H9 (cell line): ENCODE results near the gene COPRS. TPM values are rescaled to one million over a fixed set of nuclear protein-coding genes. Genes with fewer than 3 reads are reported as not detected.

Source experiments
- DNase-seq: peaks from one replicate; pipeline ENCODE4 v3.0.0-alpha.2; 2017
- H2AFZ ChIP-seq: one replicate; pipeline ENCODE4 v1.6.1; 2013; ENCODE audit warnings: mild to moderate bottlenecking, low read length, control low read depth, moderate library complexity
- H2AK5ac ChIP-seq: 2 replicates; pipeline ENCODE4 v1.6.1; 2013; ENCODE audit warnings: low read length, control low read depth, mixed read lengths; ENCODE audit not compliant: insufficient read length
- H2BK120ac ChIP-seq: one replicate; pipeline ENCODE4 v1.6.1; 2013; ENCODE audit warnings: low read depth, mild to moderate bottlenecking, low read length, control low read depth, inconsistent platforms; ENCODE audit not compliant: poor library complexity, severe bottlenecking
- H2BK12ac ChIP-seq: 2 replicates; pipeline ENCODE4 v1.6.1; 2013; ENCODE audit warnings: low read length, control low read depth, mixed read lengths, low read depth; ENCODE audit not compliant: insufficient read length
- H2BK15ac ChIP-seq: 2 replicates; pipeline ENCODE4 v1.6.1; 2013; ENCODE audit warnings: low read depth, low read length, control low read depth
- H2BK20ac ChIP-seq: one replicate; pipeline ENCODE4 v1.6.1; 2013; ENCODE audit warnings: low read depth, mild to moderate bottlenecking, low read length, control low read depth, inconsistent platforms; ENCODE audit not compliant: poor library complexity, severe bottlenecking
- H2BK5ac ChIP-seq: 2 replicates; pipeline ENCODE4 v1.6.1; 2013; ENCODE audit warnings: low read length, control low read depth, mixed read lengths; ENCODE audit not compliant: insufficient read length
- H3K14ac ChIP-seq: 2 replicates; pipeline ENCODE4 v1.6.1; 2013; ENCODE audit warnings: low read length, control low read depth; ENCODE audit not compliant: insufficient read depth
- H3K18ac ChIP-seq: 2 replicates; pipeline ENCODE4 v1.6.1; 2013; ENCODE audit warnings: low read depth, mild to moderate bottlenecking, mixed read lengths, low read length, control low read depth; ENCODE audit not compliant: insufficient read length
- H3K23ac ChIP-seq: 2 replicates; pipeline ENCODE4 v1.6.1; 2013; ENCODE audit warnings: low read length, control low read depth, mixed read lengths, low read depth; ENCODE audit not compliant: insufficient read length
- H3K23me2 ChIP-seq: 2 replicates; pipeline ENCODE4 v1.6.1; 2013; ENCODE audit warnings: low read depth, mild to moderate bottlenecking, mixed read lengths, low read length, control low read depth; ENCODE audit not compliant: insufficient read length, poor library complexity, severe bottlenecking
- H3K27ac ChIP-seq: 2 replicates; pipeline ENCODE4 v1.5.1; 2013; ENCODE audit warnings: low read length, control low read depth, mixed read lengths, low read depth; ENCODE audit not compliant: insufficient read length
- H3K27me3 ChIP-seq: 2 replicates; pipeline ENCODE4 v1.6.1; 2013; ENCODE audit warnings: low read length, control low read depth, inconsistent platforms; ENCODE audit not compliant: insufficient read depth
- H3K4ac ChIP-seq: 2 replicates; pipeline ENCODE4 v1.6.1; 2013; ENCODE audit warnings: low read depth, mild to moderate bottlenecking, control low read depth, inconsistent platforms, low read length, moderate library complexity
- H3K4me1 ChIP-seq: 2 replicates; pipeline ENCODE4 v1.6.1; 2013; ENCODE audit warnings: low read length, control low read depth, inconsistent platforms; ENCODE audit not compliant: insufficient read depth
- H3K4me2 ChIP-seq: 2 replicates; pipeline ENCODE4 v1.6.1; 2013; ENCODE audit warnings: low read length, control low read depth, mixed read lengths; ENCODE audit not compliant: insufficient read length, insufficient read depth
- H3K56ac ChIP-seq: 2 replicates; pipeline ENCODE4 v1.6.1; 2013; ENCODE audit warnings: low read depth, mild to moderate bottlenecking, mixed read lengths, low read length, control low read depth; ENCODE audit not compliant: insufficient read length
- H3K79me1 ChIP-seq: 2 replicates; pipeline ENCODE4 v1.6.1; 2013; ENCODE audit warnings: low read depth, mild to moderate bottlenecking, moderate library complexity, low read length, control low read depth, inconsistent platforms; ENCODE audit not compliant: insufficient read depth, poor library complexity, severe bottlenecking
- H3K79me2 ChIP-seq: 2 replicates; pipeline ENCODE4 v1.6.1; 2013; ENCODE audit warnings: low read length, control low read depth, inconsistent platforms; ENCODE audit not compliant: insufficient read depth
- H3K9ac ChIP-seq: 2 replicates; pipeline ENCODE4 v1.6.1; 2013; ENCODE audit warnings: low read length, control low read depth, mixed read lengths; ENCODE audit not compliant: insufficient read length; ENCODE audit errors: extremely low read depth
- H3K9me3 ChIP-seq: one replicate; pipeline ENCODE4 v1.6.1; 2013; ENCODE audit warnings: low read depth, low read length, inconsistent platforms; ENCODE audit not compliant: control insufficient read depth
- H3T11ph ChIP-seq: one replicate; pipeline ENCODE4 v1.6.1; 2013; ENCODE audit warnings: mild to moderate bottlenecking, low read length, control low read depth, inconsistent platforms
- H4K20me1 ChIP-seq: one replicate; pipeline ENCODE4 v1.6.1; 2013; ENCODE audit not compliant: control insufficient read depth, insufficient read length, insufficient read depth
- H4K5ac ChIP-seq: 2 replicates; pipeline ENCODE4 v1.6.1; 2013; ENCODE audit warnings: low read depth, mild to moderate bottlenecking, mixed read lengths, low read length, control low read depth; ENCODE audit not compliant: insufficient read length
- H4K8ac ChIP-seq: replicated peaks from 2 replicates; pipeline ENCODE4 v1.6.1; 2013; ENCODE audit warnings: low read length, control low read depth, mixed read lengths, low read depth; ENCODE audit not compliant: insufficient read length
- H4K91ac ChIP-seq: 2 replicates; pipeline ENCODE4 v1.6.1; 2013; ENCODE audit warnings: low read depth, mild to moderate bottlenecking, moderate library complexity, mixed read lengths, low read length, control low read depth; ENCODE audit not compliant: insufficient read length
- H3K27ac Mint-ChIP-seq, 3 experiments: 2 replicates in 2 of 3; 3 replicates in 1 of 3; pipeline ENCODE4 v1.8.0; 2020 to 2021; ENCODE audit warnings: mixed read lengths in 3 of 3, mild to moderate bottlenecking in 1 of 3, moderate library complexity in 1 of 3
- H3K27me3 Mint-ChIP-seq: 2 replicates; pipeline ENCODE4 v1.8.0; 2021; ENCODE audit warnings: low read depth, mild to moderate bottlenecking, moderate library complexity, mixed read lengths
- H3K36me3 Mint-ChIP-seq, 3 experiments: 2 replicates in 2 of 3; 3 replicates in 1 of 3; pipeline ENCODE4 v1.8.0; 2020 to 2021; ENCODE audit warnings: low read depth in 3 of 3, mixed read lengths in 3 of 3; ENCODE audit not compliant: insufficient read depth in 1 of 3
- H3K4me1 Mint-ChIP-seq, 2 experiments: 2 replicates each; pipeline ENCODE4 v1.8.0; 2020; ENCODE audit warnings: mixed read lengths in 2 of 2
- H3K4me3 Mint-ChIP-seq, 2 experiments: 2 replicates in 1 of 2; 3 replicates in 1 of 2; pipeline ENCODE4 v1.8.0; 2020 to 2021; ENCODE audit warnings: mild to moderate bottlenecking in 2 of 2, mixed read lengths in 2 of 2, moderate library complexity in 1 of 2
- H3K9me3 Mint-ChIP-seq, 2 experiments: 2 replicates in 1 of 2; 3 replicates in 1 of 2; pipeline ENCODE4 v1.8.0; 2020; ENCODE audit warnings: mild to moderate bottlenecking in 2 of 2, mixed read lengths in 2 of 2, moderate library complexity in 1 of 2
- WGBS: extraction: QIAGEN DNeasy Blood & Tissue Kit; methylation state at CpG from one replicate; pipeline ENCODE4 v1.1.7; 2013; ENCODE audit warnings: missing lambda C conversion rate, low lambda C conversion rate, mixed read lengths; ENCODE audit not compliant: insufficient read length; ENCODE audit errors: extremely low coverage; 5-methylcytosine and 5-hydroxymethylcytosine counted together
- total RNA-seq: library from RNA; stranded (reverse); gene quantifications from 2 replicates; pipeline ENCODE4 v1.2.1, GENCODE V29; 2021
- TF ChIP-seq, protein P1 (sequence below): fragments of 200-600 bp; sonication (generic); conservative IDR thresholded peaks from 3 replicates; pipeline ENCODE4 v1.8.0; 2021; ENCODE audit warnings: antibody characterized with exemption, mild to moderate bottlenecking

COPRS gene
- total RNA-seq, 1 experiment from 2014 or later = 43.8 TPM

DNA sequence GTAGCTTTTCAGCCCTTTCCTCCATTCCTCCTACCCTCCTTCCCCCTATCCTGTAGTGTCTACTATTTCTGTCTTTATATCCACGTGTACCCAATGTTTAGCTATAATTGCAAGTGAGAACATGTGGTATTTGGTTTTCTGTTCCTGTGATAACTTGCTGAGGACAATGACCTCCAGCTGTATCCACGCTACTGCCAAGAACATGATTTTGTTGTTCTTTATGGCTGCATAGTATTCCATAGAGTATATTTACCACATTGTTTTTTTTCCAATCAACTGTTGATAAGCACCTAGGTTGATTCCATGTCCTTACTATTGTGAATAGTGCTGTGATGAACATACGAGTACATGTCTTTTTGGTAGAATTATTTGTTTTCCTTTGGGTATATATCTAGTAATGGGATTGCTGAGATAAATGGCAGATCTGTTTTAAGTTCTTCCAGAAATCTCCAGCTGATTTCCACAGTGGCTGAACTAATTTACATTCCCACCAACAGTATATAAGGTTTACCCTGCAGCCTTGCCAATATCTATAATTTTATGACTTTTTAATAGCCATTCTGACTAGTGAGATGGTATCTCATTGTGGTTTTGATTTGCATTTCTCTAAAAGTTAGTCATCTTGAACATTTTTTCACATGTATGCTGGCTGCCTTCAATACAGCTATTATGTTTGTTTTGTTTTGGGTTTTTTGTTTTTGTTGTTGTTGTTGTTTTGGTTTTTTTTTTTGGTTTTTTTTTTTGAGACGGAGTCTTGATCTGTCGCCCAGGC is 10.9 kb upstream of the COPRS start:
- TF ChIP-seq, protein P1, sequence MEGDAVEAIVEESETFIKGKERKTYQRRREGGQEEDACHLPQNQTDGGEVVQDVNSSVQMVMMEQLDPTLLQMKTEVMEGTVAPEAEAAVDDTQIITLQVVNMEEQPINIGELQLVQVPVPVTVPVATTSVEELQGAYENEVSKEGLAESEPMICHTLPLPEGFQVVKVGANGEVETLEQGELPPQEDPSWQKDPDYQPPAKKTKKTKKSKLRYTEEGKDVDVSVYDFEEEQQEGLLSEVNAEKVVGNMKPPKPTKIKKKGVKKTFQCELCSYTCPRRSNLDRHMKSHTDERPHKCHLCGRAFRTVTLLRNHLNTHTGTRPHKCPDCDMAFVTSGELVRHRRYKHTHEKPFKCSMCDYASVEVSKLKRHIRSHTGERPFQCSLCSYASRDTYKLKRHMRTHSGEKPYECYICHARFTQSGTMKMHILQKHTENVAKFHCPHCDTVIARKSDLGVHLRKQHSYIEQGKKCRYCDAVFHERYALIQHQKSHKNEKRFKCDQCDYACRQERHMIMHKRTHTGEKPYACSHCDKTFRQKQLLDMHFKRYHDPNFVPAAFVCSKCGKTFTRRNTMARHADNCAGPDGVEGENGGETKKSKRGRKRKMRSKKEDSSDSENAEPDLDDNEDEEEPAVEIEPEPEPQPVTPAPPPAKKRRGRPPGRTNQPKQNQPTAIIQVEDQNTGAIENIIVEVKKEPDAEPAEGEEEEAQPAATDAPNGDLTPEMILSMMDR = no peak
- Mint-ChIP-seq H3K4me1 (peaks cover 7 to 10% of the 10 kb centered on the region in 2 experiments; a peak in 2 of 4 replicates), H3K9me3 (no peaks in the 10 kb centered on the region), H3K27me3 (no peaks in the 10 kb centered on the region), H3K36me3 (peaks cover 34 to 89% (median 82%) of the 10 kb centered on the region in 3 experiments; a peak in 6 of 7 replicates), H3K4me3 (no peak overlapping the region), H3K27ac (no peak overlapping the region)
- no peaks in the 10 kb centered on the region for H3K4me1 ChIP-seq
- no peak overlapping the region for H3K27ac ChIP-seq
- H3K23ac ChIP-seq = no peak overlapping the region
- no peaks in the 10 kb centered on the region for H3K79me2 ChIP-seq
- no peak overlapping the region for H3K4ac ChIP-seq
- no peak overlapping the region for H2BK12ac ChIP-seq
- H2BK15ac ChIP-seq = no peak overlapping the region
- H2BK120ac ChIP-seq = no peak overlapping the region
- H2BK5ac ChIP-seq = no peak overlapping the region
- H2AFZ ChIP-seq = no peak overlapping the region
- no peak overlapping the region for H4K91ac ChIP-seq
- H3K56ac ChIP-seq = no peak overlapping the region
- H4K5ac ChIP-seq = no peak overlapping the region
- WGBS = no CpG with 5 or more reads among the region's 5 CpGs
- no peak for DNase-seq
- no peaks in the 10 kb centered on the region for H3K27me3 ChIP-seq
- H3K9ac ChIP-seq = no peak overlapping the region
- no peak overlapping the region for H3K14ac ChIP-seq
- no peaks in the 10 kb centered on the region for H3K23me2 ChIP-seq
- H3K4me2 ChIP-seq = no peak overlapping the region
- no peak overlapping the region for H3T11ph ChIP-seq
- H2BK20ac ChIP-seq = no peak overlapping the region
- H3K9me3 ChIP-seq = no peaks in the 10 kb centered on the region
- no peak overlapping the region for H2AK5ac ChIP-seq
- H3K79me1 ChIP-seq = no peaks in the 10 kb centered on the region
- no peak overlapping the region for H4K8ac ChIP-seq
- H3K18ac ChIP-seq = no peak overlapping the region
- H4K20me1 ChIP-seq = no peaks in the 10 kb centered on the region
